ENCODE measurements around the gene MYPOP. TPM values are rescaled to one million over a fixed set of nuclear protein-coding genes. Genes with fewer than 3 reads are reported as not detected.

MYPOP gene
- total RNA-seq, 2 experiments from 2014 or later = 6.8 to 6.9 TPM

GRCh38 chr19:45854167-45854778, 48.1 kb downstream of the MYPOP start:
- Mint-ChIP-seq H3K4me3 (no peak overlapping the region), H3K9me3 (no peaks in the 10 kb centered on the region), H3K4me1 (ENCODE audit: low read depth) (peaks cover 4% of the 10 kb centered on the region), H3K36me3 (peaks cover 21% of the 10 kb centered on the region), H3K27ac (no peak overlapping the region), H3K27me3 (no peaks in the 10 kb centered on the region)
- ChIA-PET CTCF (interaction anchor here (0.7 to 1.3 kb wide), 3 partner anchors 9 to 37 kb away, joined by 3 read pairs; partner anchors contain the start of gene SYMPK), POLR2A (no interaction called here)
- intact Hi-C loops (cut with micrococcal nuclease) = no loop called here
- no peak for DNase-seq

- Mint-ChIP-seq H3K27ac (no peak overlapping the region), H3K4me1 (ENCODE audit: low read depth) (peaks cover under 1% of the 10 kb centered on the region), H3K27me3 (no peaks in the 10 kb centered on the region), H3K9me3 (no peaks in the 10 kb centered on the region), H3K36me3 (peaks cover 25% of the 10 kb centered on the region), H3K4me3 (no peak overlapping the region)
- ChIA-PET POLR2A (no interaction called here), CTCF (interaction anchor here (1.0 to 1.3 kb wide), 2 partner anchors 36 to 84 kb away, joined by 3 read pairs; partner anchors contain the start of gene SIX5)
- no peak for DNase-seq
- intact Hi-C loops (cut with micrococcal nuclease) = no loop called here
These were observed 49.4 kb downstream of the MYPOP start for GRCh38 chr19:45852983-45853382.

DNA sequence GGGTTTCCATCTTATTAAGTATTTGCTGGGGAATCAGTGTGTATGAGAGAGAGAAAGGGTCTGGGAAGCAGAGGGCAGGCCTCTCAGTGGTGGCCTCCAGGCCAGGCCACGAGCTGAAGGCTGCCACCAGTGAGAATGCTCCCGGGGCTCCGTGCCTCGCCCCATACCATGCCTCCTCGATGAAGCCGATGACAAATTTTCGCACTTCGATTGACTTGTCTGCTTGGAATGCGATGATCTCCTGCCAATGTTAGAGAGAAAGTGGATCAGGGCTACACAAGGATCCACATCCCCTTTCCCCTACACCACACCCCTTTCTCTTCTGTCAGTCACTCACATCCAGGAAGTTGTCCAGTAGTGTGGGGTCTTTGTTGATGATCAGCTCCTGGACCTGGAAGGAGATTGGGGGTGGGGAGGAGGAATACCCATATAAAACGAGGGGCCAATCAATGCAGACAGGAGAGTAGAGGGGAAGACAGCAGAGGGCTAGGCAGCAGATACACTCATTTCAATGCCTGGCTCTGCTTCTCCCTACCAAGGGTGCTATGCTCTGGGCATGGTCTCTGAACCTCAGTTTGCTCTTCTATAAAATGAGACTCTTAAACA, 50.2 kb downstream of the MYPOP start:
- Mint-ChIP-seq H3K9me3 (no peaks in the 10 kb centered on the region), H3K36me3 (peaks cover 31% of the 10 kb centered on the region)
- CTCF ChIA-PET = no interaction called here

DNA sequence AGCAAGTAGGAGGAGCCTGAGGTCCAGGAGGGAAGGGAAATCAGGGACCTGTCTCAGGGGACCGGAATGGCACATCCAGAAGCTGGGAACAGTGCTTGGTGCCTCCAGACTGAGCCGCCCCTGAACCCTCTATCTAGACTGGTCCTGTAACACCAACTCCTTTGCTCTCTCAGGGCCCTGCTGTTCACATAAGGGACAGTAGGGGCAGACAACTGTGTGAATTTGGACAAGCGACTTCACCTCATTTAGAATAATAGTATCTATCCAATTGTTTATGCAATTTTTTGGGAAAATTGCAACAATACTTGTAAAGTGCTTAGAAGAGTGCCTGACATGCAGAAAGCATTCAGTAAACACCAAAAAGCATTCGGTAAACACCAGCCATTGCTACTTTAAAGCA, 53.5 kb downstream of the MYPOP start:
- Mint-ChIP-seq H3K4me3 (no peak overlapping the region), H3K4me1 (ENCODE audit: low read depth) (no peaks in the 10 kb centered on the region), H3K36me3 (peaks cover 43% of the 10 kb centered on the region), H3K9me3 (no peaks in the 10 kb centered on the region), H3K27me3 (no peaks in the 10 kb centered on the region), H3K27ac (no peak overlapping the region)
- no peak for DNase-seq
- intact Hi-C loops (cut with micrococcal nuclease) = no loop called here
- CTCF ChIA-PET = interaction anchor here (1.2 to 3.8 kb wide), 2 partner anchors 32 to 34 kb away, joined by 4 to 17 read pairs; no protein-coding TSS in a partner anchor
- POLR2A ChIA-PET = no interaction called here

More for the DNA sequence above, 50.2 kb downstream of the MYPOP start:
- no peak for DNase-seq
- intact Hi-C loops (cut with micrococcal nuclease) = no loop called here
- Mint-ChIP-seq H3K27me3 (no peaks in the 10 kb centered on the region), H3K4me3 (no peak overlapping the region), H3K4me1 (ENCODE audit: low read depth) (no peaks in the 10 kb centered on the region), H3K27ac (no peak overlapping the region)
- POLR2A ChIA-PET = no interaction called here

- POLR2A ChIA-PET = no interaction called here
- CTCF ChIA-PET = no interaction called here
- Mint-ChIP-seq H3K36me3 (peaks cover 53% of the 10 kb centered on the region), H3K27ac (no peak overlapping the region), H3K9me3 (no peaks in the 10 kb centered on the region), H3K27me3 (no peaks in the 10 kb centered on the region), H3K4me1 (ENCODE audit: low read depth) (no peaks in the 10 kb centered on the region), H3K4me3 (no peak overlapping the region)
- no peak for DNase-seq
- intact Hi-C loops (cut with micrococcal nuclease) = no loop called here
These were observed 54.8 kb downstream of the MYPOP start for GRCh38 chr19:45847663-45848062.

DNA sequence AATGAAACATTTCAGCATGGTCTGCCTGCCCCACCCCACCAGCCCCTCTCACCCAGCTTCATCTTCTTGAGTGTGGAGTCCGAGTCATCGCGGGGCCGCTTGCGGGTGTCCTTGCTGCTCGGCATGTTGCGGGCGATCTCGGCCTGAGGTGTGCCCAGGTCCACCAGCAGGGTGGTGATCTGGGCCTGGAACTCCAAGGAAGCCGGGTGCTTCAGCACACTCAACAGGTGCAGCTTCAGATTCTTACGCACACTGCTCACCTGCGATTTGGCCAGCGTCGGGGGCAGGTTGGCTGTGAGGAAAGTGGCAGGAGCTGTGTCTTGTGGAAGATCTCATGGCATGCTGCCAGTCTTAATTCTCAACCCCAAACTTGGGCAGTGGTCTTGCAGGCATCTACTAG, 60.2 kb downstream of the MYPOP start:
- Mint-ChIP-seq H3K4me1 (ENCODE audit: low read depth) (no peaks in the 10 kb centered on the region), H3K27me3 (no peaks in the 10 kb centered on the region), H3K36me3 (peaks cover 63% of the 10 kb centered on the region), H3K4me3 (no peak overlapping the region), H3K9me3 (peaks cover 3% of the 10 kb centered on the region), H3K27ac (no peak overlapping the region)
- ChIA-PET POLR2A (no interaction called here), CTCF (interaction anchor here (1.6 kb wide), 1 partner anchor 25 kb away, joined by 11 read pairs; no protein-coding TSS in a partner anchor)
- DNase-seq = no peak
- intact Hi-C loops (cut with micrococcal nuclease) = no loop called here

Other genes with a start within 250 kb of the MYPOP start
- 1 to 10 TPM; 6.6 to 8.3 TPM for gene GIPR, start 234.4 kb downstream of the MYPOP start, total RNA-seq
- gene SNRPD2, start 210.7 kb downstream of the MYPOP start, total RNA-seq = 100 to 1,000 TPM; 789 TPM
- gene QPCTL, start 209.9 kb downstream of the MYPOP start, total RNA-seq = 10 to 100 TPM; 13.8 to 16.8 TPM
- gene FBXO46, start 171.7 kb downstream of the MYPOP start, total RNA-seq = 10 to 100 TPM; 26.1 to 29.4 TPM
- not detected for gene MEIOSIN, start 169.2 kb downstream of the MYPOP start, total RNA-seq
- 1 to 10 TPM; 2.3 to 2.4 TPM for gene SIX5, start 133.4 kb downstream of the MYPOP start, total RNA-seq
- 10 to 100 TPM; 10.7 to 11.0 TPM for gene DMPK, start 120.1 kb downstream of the MYPOP start, total RNA-seq
- 10 to 100 TPM; 43.1 to 45.8 TPM for gene DMWD, start 109.8 kb downstream of the MYPOP start, total RNA-seq
- under 1 TPM; 0.12 to 0.19 TPM for gene RSPH6A, start 87.3 kb downstream of the MYPOP start, total RNA-seq
- 10 to 100 TPM; 87.8 to 91.6 TPM for gene SYMPK, start 39.5 kb downstream of the MYPOP start, total RNA-seq
- under 1 TPM; 0.29 to 0.48 TPM for gene FOXA3, start 38.3 kb downstream of the MYPOP start, total RNA-seq
- 10 to 100 TPM; 14.2 to 14.7 TPM for gene IRF2BP1, start 16.5 kb downstream of the MYPOP start, total RNA-seq
- not detected for gene NANOS2, start 12.2 kb upstream of the MYPOP start, total RNA-seq
- not detected for gene NOVA2, start 71.3 kb upstream of the MYPOP start, total RNA-seq
- 10 to 100 TPM; 28.4 to 30.5 TPM for gene CCDC61, start 92.9 kb upstream of the MYPOP start, total RNA-seq
- not detected for gene PGLYRP1, start 120.4 kb upstream of the MYPOP start, total RNA-seq
- gene IGFL4, start 138.4 kb upstream of the MYPOP start, total RNA-seq = not detected
- not detected for gene IGFL3, start 222.1 kb upstream of the MYPOP start, total RNA-seq
- gene IGFL2, start 245.6 kb upstream of the MYPOP start, total RNA-seq = not detected

Measured in activated CD4-positive, alpha-beta memory T cell treated with anti-CD3 and anti-CD28 coated beads for 36 hours (primary cell).